ENCODE data around the gene KIF6. TPM values are rescaled to one million over a fixed set of nuclear protein-coding genes. Genes with fewer than 3 reads are reported as not detected.
A peak's percentile ranks its signal among the peaks of the same experiment; 100 is the strongest.

The KIF6 gene
- polyA plus RNA-seq, 3 donors: not detected

DNA sequence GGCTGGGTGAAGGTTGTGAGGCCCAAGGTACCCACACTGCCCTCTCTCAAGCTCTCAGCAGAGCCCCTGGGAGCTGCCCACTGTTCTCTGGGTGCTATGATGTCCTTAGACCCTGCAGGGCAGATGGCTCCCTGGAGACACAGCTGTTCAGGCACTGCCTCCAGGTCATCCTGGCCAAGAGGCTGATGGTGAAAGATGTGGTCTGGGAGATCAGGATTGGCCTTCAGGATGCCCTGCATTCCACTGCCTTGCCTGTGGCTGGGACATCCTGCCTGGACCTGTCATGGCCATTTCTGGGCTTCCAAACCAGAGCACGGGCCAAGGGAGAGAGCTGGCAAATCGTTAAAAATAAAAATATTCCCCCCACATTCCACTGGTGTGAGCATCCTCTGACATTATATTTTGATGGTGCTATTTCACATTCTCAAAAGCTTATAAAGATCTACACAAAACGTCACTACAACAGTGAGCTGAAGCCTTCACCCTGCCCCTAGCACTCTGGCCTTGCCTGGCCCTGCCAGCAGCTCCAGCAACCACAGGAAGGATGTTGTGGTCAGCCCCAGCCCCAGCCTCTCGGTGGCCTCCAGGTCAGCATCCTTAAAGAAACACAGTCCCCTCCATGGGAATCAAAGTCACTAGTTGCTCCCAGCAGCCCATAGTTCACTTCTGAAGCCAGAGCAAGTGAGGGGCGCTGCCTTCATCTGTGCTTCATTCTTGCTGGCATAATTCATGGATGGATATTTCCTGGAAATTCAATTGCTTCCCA is 389.2 kb downstream of the KIF6 start:
- peak; percentile 13 to 40 (median 26) for DNase-seq
- peaks cover 56% of the 10 kb centered on the region for H3K4me1 Mint-ChIP-seq
- H3K9ac ChIP-seq (ENCODE audit: insufficient read depth, low read length, poor library complexity, severe bottlenecking): no peak overlapping the region
- H3K4me2 ChIP-seq (replicated peaks; ENCODE audit: extremely low read depth, low read length, poor library complexity, severe bottlenecking): peak overlapping the region; percentile 24
- H3K27me3 Mint-ChIP-seq (ENCODE audit: low read depth in 3 of 3): peaks cover 43 to 58% (median 44%) of the 10 kb centered on the region in 3 donors
- no peaks in the 10 kb centered on the region for H3K36me3 ChIP-seq (replicated peaks in 1 of 2; ENCODE audit: control insufficient read depth in 1 of 2, insufficient read depth in 2 of 2, low read length in 2 of 2)
- H3K79me2 ChIP-seq (ENCODE audit: insufficient read depth, low read length): no peaks in the 10 kb centered on the region
- no peaks in the 10 kb centered on the region for H3K9me3 ChIP-seq (replicated peaks in 1 of 2; ENCODE audit: control insufficient read depth in 1 of 2, insufficient read depth in 1 of 2, low read length in 2 of 2)
- intact Hi-C loops (cut with micrococcal nuclease): no loop called here
- H3K27ac ChIP-seq (ENCODE audit: low read depth in 1 of 2, low read length in 2 of 2): no peak overlapping the region
- H3K27ac Mint-ChIP-seq: peak overlapping the region in 1 of 7 donors; percentile 18
- TF ChIP-seq, protein P1, sequence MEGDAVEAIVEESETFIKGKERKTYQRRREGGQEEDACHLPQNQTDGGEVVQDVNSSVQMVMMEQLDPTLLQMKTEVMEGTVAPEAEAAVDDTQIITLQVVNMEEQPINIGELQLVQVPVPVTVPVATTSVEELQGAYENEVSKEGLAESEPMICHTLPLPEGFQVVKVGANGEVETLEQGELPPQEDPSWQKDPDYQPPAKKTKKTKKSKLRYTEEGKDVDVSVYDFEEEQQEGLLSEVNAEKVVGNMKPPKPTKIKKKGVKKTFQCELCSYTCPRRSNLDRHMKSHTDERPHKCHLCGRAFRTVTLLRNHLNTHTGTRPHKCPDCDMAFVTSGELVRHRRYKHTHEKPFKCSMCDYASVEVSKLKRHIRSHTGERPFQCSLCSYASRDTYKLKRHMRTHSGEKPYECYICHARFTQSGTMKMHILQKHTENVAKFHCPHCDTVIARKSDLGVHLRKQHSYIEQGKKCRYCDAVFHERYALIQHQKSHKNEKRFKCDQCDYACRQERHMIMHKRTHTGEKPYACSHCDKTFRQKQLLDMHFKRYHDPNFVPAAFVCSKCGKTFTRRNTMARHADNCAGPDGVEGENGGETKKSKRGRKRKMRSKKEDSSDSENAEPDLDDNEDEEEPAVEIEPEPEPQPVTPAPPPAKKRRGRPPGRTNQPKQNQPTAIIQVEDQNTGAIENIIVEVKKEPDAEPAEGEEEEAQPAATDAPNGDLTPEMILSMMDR (IDR thresholded peaks at IDR 0.05): no peak
- peaks cover 0 to 3% of the 10 kb centered on the region in 2 donors for H3K36me3 Mint-ChIP-seq
- no peaks in the 10 kb centered on the region for H4K20me1 ChIP-seq (ENCODE audit: insufficient read depth, low read length)
- peaks cover 0 to 2% (median 0%) of the 10 kb centered on the region in 7 donors for H3K9me3 Mint-ChIP-seq
- H2AFZ ChIP-seq (ENCODE audit: insufficient read depth, low read depth, low read length, poor library complexity, severe bottlenecking): no peak overlapping the region
- WGBS (ENCODE audit: insufficient coverage): 0% methylated on average over 3 of the region's 5 CpGs
- H3K4me3 ChIP-seq (replicated peaks in 1 of 3; ENCODE audit: low read depth in 2 of 3, low read length in 3 of 3): peak overlapping the region in 1 of 3 experiments; percentile 7
- peaks cover 0 to 52% of the 10 kb centered on the region in 2 donors for H3K27me3 ChIP-seq (ENCODE audit: control insufficient read depth in 2 of 2, insufficient read depth in 2 of 2, low read length in 2 of 2)
- H3K4me3 Mint-ChIP-seq: peak overlapping the region; percentile 55 to 77
- peaks cover 31 to 40% of the 10 kb centered on the region in 2 donors for H3K4me1 ChIP-seq (ENCODE audit: control insufficient read depth in 1 of 2, insufficient read depth in 2 of 2, low read length in 2 of 2)

GRCh38 chr6:39333644-39334438 is 391.4 kb downstream of the KIF6 start:
- Mint-ChIP-seq H3K4me1 (peaks cover 59% of the 10 kb centered on the region), H3K9me3 (peaks cover 0 to 2% (median 0%) of the 10 kb centered on the region in 7 donors), H3K36me3 (peaks cover 0 to 2% of the 10 kb centered on the region in 2 donors), H3K4me3 (peak overlapping the region in 1 of 2 donors; percentile 12), H3K27ac (no peak overlapping the region), H3K27me3 (ENCODE audit: low read depth in 3 of 3) (peaks cover 29 to 47% (median 45%) of the 10 kb centered on the region in 3 donors)
- Histone ChIP-seq H3K27ac (ENCODE audit: low read depth in 1 of 2, low read length in 2 of 2) (no peak overlapping the region), H3K9me3 (replicated peaks in 1 of 2; ENCODE audit: control insufficient read depth in 1 of 2, insufficient read depth in 1 of 2, low read length in 2 of 2) (no peaks in the 10 kb centered on the region), H3K4me2 (replicated peaks; ENCODE audit: extremely low read depth, low read length, poor library complexity, severe bottlenecking) (no peak overlapping the region), H3K9ac (ENCODE audit: insufficient read depth, low read length, poor library complexity, severe bottlenecking) (no peak overlapping the region), H3K36me3 (replicated peaks in 1 of 2; ENCODE audit: control insufficient read depth in 1 of 2, insufficient read depth in 2 of 2, low read length in 2 of 2) (no peaks in the 10 kb centered on the region), H3K4me1 (ENCODE audit: control insufficient read depth in 1 of 2, insufficient read depth in 2 of 2, low read length in 2 of 2) (peaks cover 36 to 42% of the 10 kb centered on the region in 2 donors), H3K27me3 (ENCODE audit: control insufficient read depth in 2 of 2, insufficient read depth in 2 of 2, low read length in 2 of 2) (peaks cover 0 to 35% of the 10 kb centered on the region in 2 donors), H2AFZ (ENCODE audit: insufficient read depth, low read depth, low read length, poor library complexity, severe bottlenecking) (no peak overlapping the region), H4K20me1 (ENCODE audit: insufficient read depth, low read length) (no peaks in the 10 kb centered on the region), H3K79me2 (ENCODE audit: insufficient read depth, low read length) (no peaks in the 10 kb centered on the region), H3K4me3 (replicated peaks in 1 of 3; ENCODE audit: low read depth in 2 of 3, low read length in 3 of 3) (no peak overlapping the region)
- WGBS (ENCODE audit: insufficient coverage): 96% methylated on average over 6 of the region's 7 CpGs
- TF ChIP-seq, protein P1 (IDR thresholded peaks at IDR 0.05): no peak
- no peak for DNase-seq
- intact Hi-C loops (cut with micrococcal nuclease): no loop called here

Measured in CD14-positive monocyte (primary cell).